Measurements from ENCODE around the gene SMAP2. TPM values are rescaled to one million over a fixed set of nuclear protein-coding genes. Genes with fewer than 3 reads are reported as not detected.
A peak's percentile ranks its signal among the peaks of the same experiment; 100 is the strongest.
"Not testable (repeated sequence)": the region's sequence is repeated elsewhere in the genome, so short reads cannot be mapped to it uniquely, and the experiment has no call there.

The SMAP2 gene
- total RNA-seq (2022) (12.8 and 13.7 TPM in 2 replicates), Bru-seq, nascent RNA (percentile 58 among the genes with signal in this experiment), BruChase-seq, experiment 1, labeled RNA remaining after a 6-hour chase (percentile 62 among the genes with signal in this experiment), BruChase-seq, experiment 2, labeled RNA remaining after a 2-hour chase (percentile 64 among the genes with signal in this experiment)
- long read RNA-seq, transcript SMAP2-202 (10 exons, 2,939 nt): major isoform, 22 of 32 reads
- long read RNA-seq, partial matches to known transcripts: 5 of 32 reads
- long read RNA-seq, other reads (novel, unspliced or antisense): 5 of 32 reads

GRCh38 chr1:40373323-40374283 is at the start of gene SMAP2:
SMAP2 (plus strand) TSS chr1:40373727; CDS start chr1:40374121, 394 bp downstream.
- peaks cover 20% of the 10 kb centered on the region for H3K36me3 Mint-ChIP-seq (ENCODE audit: insufficient read depth, unreplicated experiment)
- H3K4me1 Mint-ChIP-seq (ENCODE audit: low read depth, unreplicated experiment): peaks cover 29% of the 10 kb centered on the region
- intact Hi-C loops (cut with micrococcal nuclease; ENCODE audit: unreplicated experiment): no loop called here
- no TSS peak for BruUV-seq (replicated peaks)
- peak within 1 kb of the TSS; percentile 75 for H3K4me3 Mint-ChIP-seq (ENCODE audit: low read depth, unreplicated experiment)
- no peaks in the 10 kb centered on the region for H3K9me3 Mint-ChIP-seq (ENCODE audit: low read depth, unreplicated experiment)
- TF ChIP-seq CTCF (IDR thresholded peaks at IDR 0.05; ENCODE audit: unreplicated experiment): no peak
- H3K27ac Mint-ChIP-seq (ENCODE audit: unreplicated experiment): peak within 1 kb of the TSS; percentile 14
- peaks cover 17% of the 10 kb centered on the region for H3K27me3 Mint-ChIP-seq (ENCODE audit: unreplicated experiment)
- CTCF ChIA-PET: interaction anchor here (0.6 to 1.9 kb wide), 11 partner anchors 9 to 471 kb away, joined by 3 to 7 read pairs (median 4); no protein-coding TSS in a partner anchor
- DNase-seq: peak; percentile 97

- intact Hi-C loops (cut with micrococcal nuclease; ENCODE audit: unreplicated experiment); H3K27ac Mint-ChIP-seq (ENCODE audit: unreplicated experiment); H3K36me3 Mint-ChIP-seq (ENCODE audit: insufficient read depth, unreplicated experiment); H3K4me3 Mint-ChIP-seq (ENCODE audit: low read depth, unreplicated experiment); H3K27me3 Mint-ChIP-seq (ENCODE audit: unreplicated experiment); CTCF ChIA-PET; BruUV-seq (replicated peaks); H3K4me1 Mint-ChIP-seq (ENCODE audit: low read depth, unreplicated experiment); DNase-seq; H3K9me3 Mint-ChIP-seq (ENCODE audit: low read depth, unreplicated experiment): not testable (repeated sequence)
Observed at GRCh38 chr1:40331403-40331802, 42.1 kb upstream of the SMAP2 start.

- no TSS peak for BruUV-seq (replicated peaks)
- no peaks in the 10 kb centered on the region for H3K27me3 Mint-ChIP-seq (ENCODE audit: unreplicated experiment)
- no peaks in the 10 kb centered on the region for H3K36me3 Mint-ChIP-seq (ENCODE audit: insufficient read depth, unreplicated experiment)
- H3K4me3 Mint-ChIP-seq (ENCODE audit: low read depth, unreplicated experiment): no peak overlapping the region
- intact Hi-C loops (cut with micrococcal nuclease; ENCODE audit: unreplicated experiment): no loop called here
- no peak for DNase-seq
- TF ChIP-seq CTCF (IDR thresholded peaks at IDR 0.05; ENCODE audit: unreplicated experiment): no peak
- no peaks in the 10 kb centered on the region for H3K4me1 Mint-ChIP-seq (ENCODE audit: low read depth, unreplicated experiment)
- H3K27ac Mint-ChIP-seq (ENCODE audit: unreplicated experiment): no peak overlapping the region
- CTCF ChIA-PET: no interaction called here
- no peaks in the 10 kb centered on the region for H3K9me3 Mint-ChIP-seq (ENCODE audit: low read depth, unreplicated experiment)
Observed at GRCh38 chr1:40332695-40333094, 40.8 kb upstream of the SMAP2 start.

- no peak for DNase-seq
- Mint-ChIP-seq H3K27ac (ENCODE audit: unreplicated experiment) (no peak overlapping the region), H3K36me3 (ENCODE audit: insufficient read depth, unreplicated experiment) (no peaks in the 10 kb centered on the region), H3K27me3 (ENCODE audit: unreplicated experiment) (peaks cover 32% of the 10 kb centered on the region), H3K9me3 (ENCODE audit: low read depth, unreplicated experiment) (no peaks in the 10 kb centered on the region), H3K4me3 (ENCODE audit: low read depth, unreplicated experiment) (no peak overlapping the region), H3K4me1 (ENCODE audit: low read depth, unreplicated experiment) (peaks cover 16% of the 10 kb centered on the region)
- CTCF ChIA-PET: interaction anchor here (0.6 to 2.8 kb wide), 5 partner anchors 21 to 254 kb away, joined by 4 to 27 read pairs (median 5); partner anchors contain the start of gene COL9A2
- intact Hi-C loops (cut with micrococcal nuclease; ENCODE audit: unreplicated experiment): loop anchor here (5.0 kb wide), 1 partner anchor 260 kb away; no protein-coding TSS in a partner anchor
- no peak for TF ChIP-seq CTCF (IDR thresholded peaks at IDR 0.05; ENCODE audit: unreplicated experiment)
- no TSS peak for BruUV-seq (replicated peaks)
Observed at GRCh38 chr1:40337443-40337842, 36.1 kb upstream of the SMAP2 start.
